Vagina (tissue), 2 donors: ENCODE data around the gene CRAT.

Source experiments
- POLR2A ChIP-seq, 2 donors: fragments of 450-650 bp; IDR thresholded peaks; one replicate each; pipeline ENCODE4 v1.6.1; 2017; ENCODE audit warnings: antibody characterized with exemption in 2 of 2, mild to moderate bottlenecking in 2 of 2, moderate library complexity in 2 of 2
- POLR2AphosphoS5 ChIP-seq, 2 donors: sonication (generic); formaldehyde crosslinking; IDR thresholded peaks; one replicate each; pipeline ENCODE4 v1.9.0; 2017; ENCODE audit warnings: antibody characterized with exemption in 2 of 2, mild to moderate bottlenecking in 2 of 2, low read depth in 1 of 2; ENCODE audit not compliant: insufficient read depth in 1 of 2
- TF ChIP-seq, protein P1 (sequence below), 3 experiments: fragments of 450-650 bp in 2 of 3; fragments of 200-600 bp in 1 of 3; sonication (generic) in 1 of 3; IDR thresholded peaks; one replicate each; pipeline ENCODE4 v1.5.1; 2017 to 2019; ENCODE audit warnings: antibody characterized with exemption in 3 of 3, mild to moderate bottlenecking in 2 of 3, moderate library complexity in 2 of 3

DNA sequence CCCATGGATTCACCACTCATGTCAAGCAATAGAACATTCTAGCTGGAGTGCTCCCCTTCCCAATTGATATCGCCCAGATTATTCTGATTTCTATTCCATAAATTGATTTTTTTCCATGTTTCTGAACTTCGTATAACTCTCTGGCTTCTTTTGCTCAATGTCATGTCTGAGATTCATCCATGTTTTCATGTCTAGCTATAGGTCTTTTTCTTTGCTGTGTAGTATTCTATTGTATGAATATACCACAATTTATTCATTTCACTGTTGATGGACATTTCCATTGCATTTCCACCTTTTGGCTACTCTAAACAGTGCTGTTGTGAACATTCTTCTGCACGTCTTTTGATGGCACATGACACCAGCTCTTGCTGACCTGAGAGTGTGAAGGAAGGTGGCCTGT lies 20.2 kb upstream of the CRAT start:
- TF ChIP-seq, protein P1, sequence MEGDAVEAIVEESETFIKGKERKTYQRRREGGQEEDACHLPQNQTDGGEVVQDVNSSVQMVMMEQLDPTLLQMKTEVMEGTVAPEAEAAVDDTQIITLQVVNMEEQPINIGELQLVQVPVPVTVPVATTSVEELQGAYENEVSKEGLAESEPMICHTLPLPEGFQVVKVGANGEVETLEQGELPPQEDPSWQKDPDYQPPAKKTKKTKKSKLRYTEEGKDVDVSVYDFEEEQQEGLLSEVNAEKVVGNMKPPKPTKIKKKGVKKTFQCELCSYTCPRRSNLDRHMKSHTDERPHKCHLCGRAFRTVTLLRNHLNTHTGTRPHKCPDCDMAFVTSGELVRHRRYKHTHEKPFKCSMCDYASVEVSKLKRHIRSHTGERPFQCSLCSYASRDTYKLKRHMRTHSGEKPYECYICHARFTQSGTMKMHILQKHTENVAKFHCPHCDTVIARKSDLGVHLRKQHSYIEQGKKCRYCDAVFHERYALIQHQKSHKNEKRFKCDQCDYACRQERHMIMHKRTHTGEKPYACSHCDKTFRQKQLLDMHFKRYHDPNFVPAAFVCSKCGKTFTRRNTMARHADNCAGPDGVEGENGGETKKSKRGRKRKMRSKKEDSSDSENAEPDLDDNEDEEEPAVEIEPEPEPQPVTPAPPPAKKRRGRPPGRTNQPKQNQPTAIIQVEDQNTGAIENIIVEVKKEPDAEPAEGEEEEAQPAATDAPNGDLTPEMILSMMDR (IDR thresholded peaks at IDR 0.05) = no peak
- TF ChIP-seq POLR2A (IDR thresholded peaks at IDR 0.05) (no peak), POLR2AphosphoS5 (IDR thresholded peaks at IDR 0.05; ENCODE audit: insufficient read depth in 1 of 2, low read depth in 1 of 2) (no peak)
